GM18867 (cell line): ENCODE data around the gene LRRC28.

ENCODE experiments used
- ATAC-seq: cut with Tn5 transposase; IDR thresholded peaks from one replicate; pipeline ENCODE4 v1.9.1; 2021; ENCODE audit warnings: mild to moderate bottlenecking, moderate library complexity; ENCODE audit not compliant: unreplicated experiment

Gene LRRC28

GRCh38 chr15:99433757-99434450 is 182.6 kb downstream of the LRRC28 start:
- no peak for ATAC-seq

- no peak for ATAC-seq
Observed at GRCh38 chr15:99434506-99435112, 183.3 kb downstream of the LRRC28 start.

- no peak for ATAC-seq
Observed at GRCh38 chr15:99435113-99435695, 183.9 kb downstream of the LRRC28 start.

- ATAC-seq = no peak
Observed at GRCh38 chr15:99435877-99436541, 184.7 kb downstream of the LRRC28 start.

- ATAC-seq = no peak
Observed at GRCh38 chr15:99436542-99437314, 185.4 kb downstream of the LRRC28 start.

- no peak for ATAC-seq
Observed at GRCh38 chr15:99437315-99438223, 186.3 kb downstream of the LRRC28 start.

- ATAC-seq = no peak
Observed at GRCh38 chr15:99438224-99438585, 186.9 kb downstream of the LRRC28 start.

GRCh38 chr15:99438691-99439523 is 187.6 kb downstream of the LRRC28 start:
- no peak for ATAC-seq

- no peak for ATAC-seq
Observed at GRCh38 chr15:99439524-99439835, 188.2 kb downstream of the LRRC28 start.

GRCh38 chr15:99440029-99440428 is 188.7 kb downstream of the LRRC28 start:
- no peak for ATAC-seq
